SK-N-SH (cell line): ENCODE measurements around the gene SLC18A2.

Experiments
- CHD2 ChIP-seq: fragments of 150-350 bp; IDR thresholded peaks from 2 replicates; pipeline ENCODE4 v1.6.1; 2018; ENCODE audit warnings: low read length; ENCODE audit not compliant: partially characterized antibody
- GABPA ChIP-seq: IDR thresholded peaks from 2 replicates; pipeline ENCODE4 v1.4.0; 2012; ENCODE audit warnings: low read depth, mild to moderate bottlenecking
- NRF1 ChIP-seq: IDR thresholded peaks from 2 replicates; pipeline ENCODE4 v1.6.1; 2012; ENCODE audit warnings: low read depth, mild to moderate bottlenecking, low read length
- POLR2AphosphoS5 ChIP-seq: IDR thresholded peaks from 2 replicates; pipeline ENCODE4 v1.6.1; 2012; ENCODE audit warnings: low read depth, low read length
- RAD21 ChIP-seq: IDR thresholded peaks from 2 replicates; pipeline ENCODE4 v1.6.1; 2012; ENCODE audit warnings: mild to moderate bottlenecking, low read length
- USF2 ChIP-seq: fragments of 150-350 bp; IDR thresholded peaks from 2 replicates; pipeline ENCODE4 v1.6.1; 2017; ENCODE audit warnings: antibody characterized with exemption, low read length, low read depth, borderline replicate concordance
- TF ChIP-seq, protein P1 (sequence below): fragments of 200-600 bp; sonication (generic); IDR thresholded peaks from 2 replicates; pipeline ENCODE4 v1.6.1; 2017; ENCODE audit warnings: antibody characterized with exemption, mild to moderate bottlenecking, moderate library complexity

- TF ChIP-seq POLR2AphosphoS5: no peak
- no peak for TF ChIP-seq GABPA
- TF ChIP-seq, protein P1, sequence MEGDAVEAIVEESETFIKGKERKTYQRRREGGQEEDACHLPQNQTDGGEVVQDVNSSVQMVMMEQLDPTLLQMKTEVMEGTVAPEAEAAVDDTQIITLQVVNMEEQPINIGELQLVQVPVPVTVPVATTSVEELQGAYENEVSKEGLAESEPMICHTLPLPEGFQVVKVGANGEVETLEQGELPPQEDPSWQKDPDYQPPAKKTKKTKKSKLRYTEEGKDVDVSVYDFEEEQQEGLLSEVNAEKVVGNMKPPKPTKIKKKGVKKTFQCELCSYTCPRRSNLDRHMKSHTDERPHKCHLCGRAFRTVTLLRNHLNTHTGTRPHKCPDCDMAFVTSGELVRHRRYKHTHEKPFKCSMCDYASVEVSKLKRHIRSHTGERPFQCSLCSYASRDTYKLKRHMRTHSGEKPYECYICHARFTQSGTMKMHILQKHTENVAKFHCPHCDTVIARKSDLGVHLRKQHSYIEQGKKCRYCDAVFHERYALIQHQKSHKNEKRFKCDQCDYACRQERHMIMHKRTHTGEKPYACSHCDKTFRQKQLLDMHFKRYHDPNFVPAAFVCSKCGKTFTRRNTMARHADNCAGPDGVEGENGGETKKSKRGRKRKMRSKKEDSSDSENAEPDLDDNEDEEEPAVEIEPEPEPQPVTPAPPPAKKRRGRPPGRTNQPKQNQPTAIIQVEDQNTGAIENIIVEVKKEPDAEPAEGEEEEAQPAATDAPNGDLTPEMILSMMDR: no peak
- no peak for TF ChIP-seq RAD21
- TF ChIP-seq NRF1: no peak
- TF ChIP-seq USF2: no peak
- TF ChIP-seq CHD2: no peak
Measured at GRCh38 chr10:117273980-117274379, 33.1 kb downstream of the SLC18A2 start.
